Peyer's patch (tissue), 4 donors: Measurements from ENCODE around the gene PIGM.

Experiments
- CTCF ChIP-seq, 6 experiments: fragments of 450-650 bp in 4 of 6; fragments of 200-600 bp in 2 of 6; sonication (generic) in 1 of 6; IDR thresholded peaks; one replicate each; pipeline ENCODE4 v1.5.1; 2017 to 2019; ENCODE audit warnings: antibody characterized with exemption in 6 of 6, mild to moderate bottlenecking in 3 of 6, moderate library complexity in 1 of 6
- POLR2A ChIP-seq, 2 donors: fragments of 450-650 bp; IDR thresholded peaks; one replicate each; pipeline ENCODE4 v1.5.1; 2017; ENCODE audit warnings: antibody characterized with exemption in 2 of 2, mild to moderate bottlenecking in 2 of 2, moderate library complexity in 2 of 2

GRCh38 chr1:160007577-160008200, 24.1 kb downstream of the PIGM start:
- TF ChIP-seq CTCF (IDR thresholded peaks at IDR 0.05) (peak; percentile 69 to 92 (median 88)), POLR2A (IDR thresholded peaks at IDR 0.05) (no peak)
